GM12891 (cell line): Measurements from ENCODE around the gene PRELID1.
A peak's percentile ranks its signal among the peaks of the same experiment; 100 is the strongest.

ENCODE experiments used
- DNase-seq: peaks from one replicate; pipeline ENCODE4 v3.0.0; 2011; ENCODE audit warnings: low spot score; ENCODE audit not compliant: insufficient read length
- FAIRE-seq: peaks from 2 replicates; lab custom pipeline; 2011; peaks lifted over from hg19 to GRCh38; lab: Jason Lieb, UNC
- PAX5 ChIP-seq: IDR thresholded peaks from 2 replicates; pipeline ENCODE4 v1.6.1; 2011; ENCODE audit warnings: low read length, moderate library complexity, mild to moderate bottlenecking; ENCODE audit not compliant: insufficient read depth, severe bottlenecking
- POLR2A ChIP-seq: IDR thresholded peaks from 2 replicates; pipeline ENCODE4 v1.6.1; 2011; ENCODE audit warnings: low read depth, low read length, control low read depth
- POLR2AphosphoS5 ChIP-seq: IDR thresholded peaks from 2 replicates; pipeline ENCODE4 v1.6.1; 2011; ENCODE audit warnings: low read depth, low read length, control low read depth
- POU2F2 ChIP-seq: IDR thresholded peaks from 2 replicates; pipeline ENCODE4 v1.6.1; 2011; ENCODE audit warnings: low read depth, mild to moderate bottlenecking, control low read depth, low read length, moderate library complexity
- SPI1 ChIP-seq: IDR thresholded peaks from 2 replicates; pipeline ENCODE4 v1.6.1; 2011; ENCODE audit warnings: low read depth, low read length, control low read depth
- TAF1 ChIP-seq: IDR thresholded peaks from 2 replicates; pipeline ENCODE4 v1.6.1; 2011; ENCODE audit warnings: low read depth, low read length, control low read depth

The PRELID1 gene

DNA sequence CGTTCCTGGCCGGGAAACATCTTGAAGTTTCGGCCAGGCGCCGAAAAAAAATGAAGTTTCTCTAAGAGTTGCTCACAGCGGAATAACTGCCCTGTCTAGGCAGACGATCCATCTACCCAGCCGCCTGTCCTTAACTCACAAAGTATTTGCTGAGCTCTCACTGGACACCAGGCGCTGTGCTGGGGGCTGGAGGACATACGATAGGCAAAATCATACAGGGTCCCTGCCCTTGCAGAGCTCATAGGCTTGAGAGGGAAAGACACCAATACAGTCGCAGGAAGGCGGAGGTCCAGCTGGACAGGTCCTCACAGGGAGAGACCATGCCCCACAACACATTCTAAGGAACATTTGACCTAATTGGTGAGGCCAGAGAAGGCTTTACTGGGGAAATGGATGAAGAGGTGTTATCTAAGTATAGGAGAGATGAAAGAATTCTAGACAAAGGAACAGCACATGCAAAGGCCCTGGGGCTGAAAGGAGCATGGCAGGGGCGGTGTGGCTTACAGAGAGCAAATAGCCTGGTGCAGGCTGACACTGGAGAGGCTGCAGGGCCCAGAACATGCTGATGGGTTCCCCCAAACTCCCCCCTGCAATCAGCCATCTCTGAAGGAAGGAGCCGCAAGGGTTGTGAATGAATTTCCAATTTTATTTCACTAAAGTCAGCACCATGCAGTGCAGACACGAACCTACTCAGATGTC is 10.1 kb downstream of the PRELID1 start:
- FAIRE-seq = no peak
- TF ChIP-seq POU2F2 (no peak), POLR2AphosphoS5 (no peak), POLR2A (no peak), SPI1 (no peak), PAX5 (no peak), TAF1 (no peak)
- DNase-seq = no peak

DNA sequence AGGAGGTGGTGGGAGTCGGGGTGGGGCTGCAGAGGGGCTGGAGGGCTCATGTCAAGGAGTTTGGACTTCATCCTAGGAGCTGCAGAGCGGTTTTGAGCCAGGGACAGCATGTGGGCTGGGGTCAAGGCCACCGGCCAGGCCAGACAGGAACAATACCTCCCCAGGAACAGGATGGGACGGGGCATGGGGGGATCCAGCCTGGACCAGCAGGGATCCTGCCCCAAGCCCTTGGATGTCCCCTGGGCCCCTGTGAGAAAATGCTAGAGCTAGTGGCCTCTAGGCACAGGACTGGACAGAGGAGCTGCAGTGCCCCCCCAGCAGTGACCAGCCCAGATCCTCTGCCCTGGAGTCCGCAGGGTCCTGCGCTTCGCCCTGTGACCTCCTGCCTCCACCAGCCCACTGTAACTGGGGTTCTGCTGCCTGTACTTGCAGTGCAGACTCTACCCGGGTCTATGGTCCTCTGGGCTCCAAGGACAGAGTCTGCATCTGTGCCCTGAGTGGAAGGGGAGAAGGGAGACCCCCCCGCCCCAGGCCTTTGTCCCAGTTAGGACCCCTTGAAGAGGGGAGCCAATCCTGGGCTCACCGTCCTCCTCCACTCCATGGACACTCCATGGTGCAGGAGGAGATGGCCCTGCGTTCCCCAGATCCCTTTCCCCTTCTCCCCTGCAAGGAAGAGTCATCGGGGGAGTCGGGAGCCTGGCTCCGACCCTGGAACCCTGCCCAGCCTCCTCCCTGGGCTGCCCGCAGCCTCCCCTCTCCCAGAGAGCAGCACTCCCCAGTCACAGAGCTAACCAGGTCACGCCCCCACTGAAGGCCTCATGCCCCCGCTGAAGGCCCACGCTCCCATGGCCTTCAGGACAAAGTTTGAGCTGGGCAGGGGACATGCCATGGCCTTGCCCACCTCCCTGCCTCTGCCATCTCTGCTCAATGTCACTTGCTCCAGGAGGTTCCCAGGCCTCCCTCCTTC is 11.1 kb downstream of the PRELID1 start:
- TF ChIP-seq PAX5 (no peak), POU2F2 (no peak)
- FAIRE-seq (no peak), DNase-seq (no peak)

DNA sequence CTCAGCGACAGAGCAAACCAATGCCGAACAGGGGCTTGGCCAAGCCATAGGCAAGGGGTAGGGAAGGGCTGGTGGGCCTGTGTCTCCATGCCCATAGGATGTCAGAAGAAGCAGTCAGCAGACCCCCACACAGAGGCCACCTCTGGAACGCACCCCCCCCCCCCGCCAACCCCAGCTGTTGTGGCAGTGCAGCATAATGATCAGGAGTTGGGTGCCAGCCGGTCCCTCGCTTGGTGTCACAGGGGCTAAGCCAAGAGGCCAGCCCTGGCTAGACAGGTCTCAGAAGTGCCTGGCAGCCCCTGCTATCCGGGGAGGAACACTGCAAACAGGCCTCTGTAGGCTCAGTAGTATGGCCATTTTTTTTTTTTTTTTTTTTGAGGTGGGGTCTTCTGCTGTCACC is 11.8 kb downstream of the PRELID1 start:
- TF ChIP-seq TAF1 (no peak), POLR2AphosphoS5 (no peak), SPI1 (no peak), POU2F2 (no peak), POLR2A (no peak), PAX5 (no peak)
- DNase-seq = no peak
- no peak for FAIRE-seq

DNA sequence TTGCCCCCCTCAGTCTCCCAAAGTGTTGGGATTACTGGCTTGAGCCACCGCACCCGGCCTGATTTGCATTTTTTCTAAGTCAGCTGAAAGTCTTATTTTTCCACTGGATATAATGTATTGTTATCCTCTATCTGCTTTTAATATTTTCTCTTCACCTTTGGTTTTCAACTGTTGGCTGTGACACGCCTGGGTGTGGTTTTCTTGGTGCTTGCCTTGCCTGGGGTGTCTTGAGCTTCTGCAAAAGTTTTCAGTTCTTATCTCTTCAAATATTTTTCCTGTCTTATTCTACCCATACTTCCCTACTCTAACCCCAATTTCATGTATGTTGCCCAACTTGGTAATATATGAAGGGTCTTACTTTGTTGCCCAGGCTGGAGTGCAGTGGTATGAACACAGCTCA is 12.4 kb downstream of the PRELID1 start:
- no peak for TF ChIP-seq POLR2AphosphoS5
- TF ChIP-seq POU2F2 = no peak
- TF ChIP-seq POLR2A = no peak
- no peak for TF ChIP-seq PAX5
- no peak for TF ChIP-seq SPI1
- TF ChIP-seq TAF1 = no peak
- FAIRE-seq (no peak), DNase-seq (no peak)

DNA sequence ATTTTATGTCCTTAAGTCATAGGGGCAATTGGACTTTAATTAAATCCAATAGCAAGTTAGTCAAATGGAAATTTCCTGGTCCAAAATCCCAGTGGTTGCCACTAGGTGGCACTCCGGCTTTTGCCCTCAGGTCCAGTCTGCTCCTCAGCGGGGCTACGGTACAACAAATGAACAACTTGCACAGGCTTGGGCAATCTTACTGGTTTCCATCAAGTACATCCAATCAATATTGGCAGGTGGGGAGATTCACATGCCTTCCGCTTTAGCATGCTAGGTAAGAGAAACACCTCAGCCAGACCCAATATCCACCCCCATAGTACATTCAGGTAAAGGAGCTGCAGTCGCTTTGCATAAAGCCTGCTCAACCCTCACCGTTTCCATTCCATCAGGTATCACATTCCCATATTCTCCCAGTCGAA is 14.4 kb downstream of the PRELID1 start:
- TF ChIP-seq SPI1 = no peak
- TF ChIP-seq POLR2AphosphoS5 = no peak
- TF ChIP-seq PAX5 = no peak
- TF ChIP-seq TAF1 = no peak
- no peak for TF ChIP-seq POLR2A
- no peak for TF ChIP-seq POU2F2
- FAIRE-seq (peak; percentile 91), DNase-seq (no peak)

DNA sequence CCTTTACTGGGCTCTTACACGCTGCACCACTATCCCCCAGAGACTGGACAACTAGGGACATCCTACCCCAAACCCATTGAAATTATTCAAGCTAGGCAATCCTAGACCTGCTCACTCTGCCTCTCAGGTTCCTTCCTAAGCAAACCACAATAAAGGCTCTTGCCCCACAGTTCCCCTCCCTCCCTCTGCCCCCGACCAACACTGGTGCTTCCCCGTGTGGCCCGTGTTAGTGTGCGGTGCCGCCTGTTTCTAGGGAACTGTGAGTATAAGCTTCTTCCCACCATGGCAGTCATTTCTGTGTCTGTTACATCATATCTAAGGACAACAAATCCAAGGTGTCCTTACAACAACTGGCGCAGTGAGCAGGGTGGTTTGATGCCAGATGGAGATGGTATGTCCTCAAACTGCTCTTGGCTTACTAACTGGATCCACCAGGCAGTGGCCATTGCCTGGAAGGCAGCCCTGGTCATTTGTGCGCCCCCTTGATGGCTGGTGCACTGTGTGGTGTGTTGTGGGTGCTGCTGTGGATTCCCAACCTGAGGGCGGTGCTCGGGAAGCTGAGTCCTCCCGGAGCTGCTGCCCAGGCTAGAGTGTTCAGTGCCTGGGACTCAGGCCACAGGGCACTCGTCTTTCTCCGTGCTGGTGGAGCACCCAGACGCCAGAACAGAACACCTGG is 16.5 kb downstream of the PRELID1 start:
- peak; percentile 62 for FAIRE-seq
- no peak for TF ChIP-seq POLR2A
- TF ChIP-seq POLR2AphosphoS5 = no peak
- no peak for TF ChIP-seq POU2F2
- no peak for TF ChIP-seq TAF1
- no peak for TF ChIP-seq SPI1
- TF ChIP-seq PAX5 = no peak
- no peak for DNase-seq

DNA sequence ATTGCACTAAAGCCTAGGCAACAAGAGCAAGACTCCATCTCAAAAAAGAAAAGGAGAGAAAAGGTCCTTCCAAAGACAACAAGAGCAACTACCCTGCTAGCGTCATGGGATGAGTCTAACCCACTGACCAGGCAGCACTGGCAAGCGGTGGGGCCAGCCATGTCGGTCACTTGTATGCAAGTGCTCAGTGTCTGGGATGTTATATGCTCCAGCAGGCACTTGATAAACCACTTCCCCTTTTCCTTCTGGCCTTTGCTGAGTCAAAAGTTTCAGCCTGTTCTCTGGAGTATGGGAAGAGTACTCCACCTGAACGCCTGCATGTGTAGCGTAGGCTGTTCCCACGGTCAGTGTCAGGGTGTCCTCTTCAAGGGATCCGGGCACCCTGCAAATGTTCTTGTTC is 17.3 kb downstream of the PRELID1 start:
- DNase-seq = no peak
- no peak for TF ChIP-seq POU2F2
- no peak for TF ChIP-seq TAF1
- peak; percentile 95 for TF ChIP-seq SPI1
- FAIRE-seq = no peak

DNA sequence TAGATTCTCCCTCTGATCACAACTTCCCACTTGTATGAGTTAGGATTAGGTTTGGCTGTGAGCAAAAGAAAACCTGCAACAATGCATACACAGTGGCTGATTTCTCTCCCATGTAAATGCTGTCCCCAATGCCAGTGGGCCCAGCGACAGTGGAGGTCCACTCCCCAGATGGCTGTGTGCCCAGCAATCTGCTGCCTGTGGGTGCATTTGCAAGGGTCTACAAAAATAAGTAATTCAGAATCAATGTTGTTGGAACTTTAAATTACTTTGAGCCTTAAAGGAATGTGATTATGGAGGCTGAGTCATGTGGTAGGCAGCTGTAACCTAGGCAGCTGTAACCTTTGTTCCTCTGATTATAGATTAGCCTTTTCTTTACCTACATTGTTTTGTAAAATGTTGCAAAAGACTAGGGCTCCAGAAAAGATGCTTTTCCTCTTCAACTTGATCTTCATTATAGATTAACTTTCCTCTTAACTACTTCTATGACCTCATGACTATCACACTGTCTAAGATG is 22.3 kb downstream of the PRELID1 start:
- DNase-seq (no peak), FAIRE-seq (no peak)
- no peak for TF ChIP-seq TAF1
- TF ChIP-seq PAX5 = no peak
- TF ChIP-seq POLR2A = no peak
- TF ChIP-seq POU2F2 = no peak
- no peak for TF ChIP-seq POLR2AphosphoS5
- TF ChIP-seq SPI1 = no peak
